ENCODE results near the gene FLRT1.
A peak's percentile ranks its signal among the peaks of the same experiment; 100 is the strongest.
"Not testable (repeated sequence)": the region's sequence is repeated elsewhere in the genome, so short reads cannot be mapped to it uniquely, and the experiment has no call there.

Gene FLRT1

DNA sequence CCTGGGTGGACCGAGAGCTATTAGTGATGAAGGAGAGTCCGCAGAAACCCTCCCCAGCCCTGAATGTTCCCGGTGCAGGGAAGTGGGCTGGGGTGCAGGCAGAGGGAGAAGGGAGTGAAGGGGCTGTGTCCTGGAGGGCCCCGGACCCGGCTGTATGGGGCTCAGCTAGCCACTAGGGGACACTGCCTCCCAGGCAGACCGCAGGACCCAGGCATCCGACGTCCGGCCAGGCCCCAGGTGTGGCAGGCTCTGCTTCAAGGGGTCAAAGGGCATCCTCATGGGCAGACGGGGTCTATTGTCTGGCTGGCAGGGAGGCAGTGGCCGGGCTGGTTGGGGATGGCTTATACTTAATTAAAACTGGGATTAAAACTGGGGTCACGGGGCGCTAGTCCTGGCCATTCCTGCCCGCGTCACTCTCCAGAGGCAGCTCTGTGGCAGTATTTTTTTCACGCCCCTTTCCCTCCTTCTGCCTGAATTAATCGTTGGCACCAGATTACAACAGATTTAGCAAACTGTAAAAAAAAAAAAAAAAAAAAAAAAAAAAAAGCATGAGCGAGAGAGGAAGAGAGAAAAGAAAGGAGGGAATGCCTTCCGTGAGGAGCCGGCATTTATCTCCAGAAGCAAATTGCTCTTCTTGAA is 5.1 kb downstream of the FLRT1 start:
- ChIA-PET CTCF (interaction anchor here (1.6 to 1.8 kb wide), 2 partner anchors 27 to 109 kb away, joined by 3 to 4 read pairs; no protein-coding TSS in a partner anchor), POLR2A (no interaction called here)
- DNase-seq (ENCODE audit: extremely low spot score), result no peak
- TF ChIP-seq, protein P1, sequence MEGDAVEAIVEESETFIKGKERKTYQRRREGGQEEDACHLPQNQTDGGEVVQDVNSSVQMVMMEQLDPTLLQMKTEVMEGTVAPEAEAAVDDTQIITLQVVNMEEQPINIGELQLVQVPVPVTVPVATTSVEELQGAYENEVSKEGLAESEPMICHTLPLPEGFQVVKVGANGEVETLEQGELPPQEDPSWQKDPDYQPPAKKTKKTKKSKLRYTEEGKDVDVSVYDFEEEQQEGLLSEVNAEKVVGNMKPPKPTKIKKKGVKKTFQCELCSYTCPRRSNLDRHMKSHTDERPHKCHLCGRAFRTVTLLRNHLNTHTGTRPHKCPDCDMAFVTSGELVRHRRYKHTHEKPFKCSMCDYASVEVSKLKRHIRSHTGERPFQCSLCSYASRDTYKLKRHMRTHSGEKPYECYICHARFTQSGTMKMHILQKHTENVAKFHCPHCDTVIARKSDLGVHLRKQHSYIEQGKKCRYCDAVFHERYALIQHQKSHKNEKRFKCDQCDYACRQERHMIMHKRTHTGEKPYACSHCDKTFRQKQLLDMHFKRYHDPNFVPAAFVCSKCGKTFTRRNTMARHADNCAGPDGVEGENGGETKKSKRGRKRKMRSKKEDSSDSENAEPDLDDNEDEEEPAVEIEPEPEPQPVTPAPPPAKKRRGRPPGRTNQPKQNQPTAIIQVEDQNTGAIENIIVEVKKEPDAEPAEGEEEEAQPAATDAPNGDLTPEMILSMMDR (IDR thresholded peaks at IDR 0.05; ENCODE audit: control extremely low read depth, extremely low read depth, low read depth, missing control alignments), result peak; percentile 24

DNA sequence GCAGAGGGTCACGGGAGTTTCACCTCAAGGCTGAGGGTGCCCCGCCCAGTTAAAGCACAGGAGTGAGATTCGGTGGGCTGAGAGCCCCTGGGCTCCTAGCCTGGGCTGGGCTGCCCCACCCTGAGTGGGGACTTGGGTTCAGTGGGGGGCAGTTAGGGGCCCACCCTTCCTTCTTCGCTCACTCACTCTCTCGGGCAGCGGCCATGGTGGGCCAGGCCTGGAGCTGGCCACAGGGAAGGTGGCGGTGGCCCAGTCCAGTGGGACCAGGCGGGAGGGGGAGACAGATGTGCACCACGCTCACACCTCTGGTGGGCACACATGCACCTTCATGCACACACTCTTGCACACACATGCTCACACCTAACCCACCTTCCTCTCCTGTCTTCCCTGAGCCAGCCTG is 6.1 kb downstream of the FLRT1 start:
- POLR2A ChIA-PET, result no interaction called here
- DNase-seq (ENCODE audit: extremely low spot score), result no peak
- TF ChIP-seq, protein P1 (IDR thresholded peaks at IDR 0.05; ENCODE audit: control extremely low read depth, extremely low read depth, low read depth, missing control alignments), result no peak
- CTCF ChIA-PET, result interaction anchor here (1.8 kb wide), 1 partner anchor 108 kb away, joined by 4 read pairs; no protein-coding TSS in a partner anchor

DNA sequence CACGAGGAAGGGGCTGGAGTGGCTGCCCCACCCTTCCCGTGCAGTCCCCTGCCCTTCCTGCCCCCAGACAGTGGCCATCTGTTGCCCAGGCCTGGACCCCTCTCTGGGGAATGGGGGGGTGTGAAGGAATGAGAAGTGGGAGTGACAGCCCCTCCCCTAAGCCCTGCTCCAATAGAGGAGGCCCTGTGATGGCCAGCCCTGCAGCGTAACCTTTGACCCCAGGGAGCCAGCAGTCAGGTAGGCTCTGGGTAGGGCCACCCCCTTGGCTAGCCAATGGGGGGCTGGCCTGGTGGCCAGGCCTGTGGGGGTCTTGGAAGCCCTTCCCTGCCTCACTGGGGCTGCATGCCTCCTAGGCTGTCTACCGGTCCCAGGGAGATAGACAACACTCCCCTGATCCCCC is 6.6 kb downstream of the FLRT1 start:
- no peak for DNase-seq (ENCODE audit: extremely low spot score)
- POLR2A ChIA-PET, result no interaction called here

DNA sequence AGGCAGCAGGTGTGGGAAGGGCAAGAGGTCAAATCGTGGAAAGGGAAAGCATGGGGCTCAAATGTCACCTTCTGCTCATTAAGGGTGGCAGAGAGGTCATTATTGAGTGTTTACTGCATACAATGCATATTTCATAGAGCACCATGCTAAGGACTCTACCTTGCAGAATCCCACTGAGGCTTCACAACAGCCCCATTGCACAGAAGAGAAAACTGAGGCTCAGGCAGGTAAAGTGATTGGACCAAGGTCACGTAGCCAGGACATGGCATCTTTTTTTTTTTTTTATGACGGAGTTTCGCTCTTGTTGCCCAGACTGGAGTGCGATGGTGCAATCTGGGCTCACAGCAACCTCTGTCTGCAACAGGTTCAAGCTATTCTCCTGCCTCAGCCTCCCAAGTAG is 7.8 kb downstream of the FLRT1 start:
- TF ChIP-seq, protein P1 (IDR thresholded peaks at IDR 0.05; ENCODE audit: control extremely low read depth, extremely low read depth, low read depth, missing control alignments), result no peak
- DNase-seq (ENCODE audit: extremely low spot score), result no peak
- ChIA-PET POLR2A (no interaction called here), CTCF (no interaction called here)

More for the DNA sequence above, 6.6 kb downstream of the FLRT1 start:
- TF ChIP-seq, protein P1 (IDR thresholded peaks at IDR 0.05; ENCODE audit: control extremely low read depth, extremely low read depth, low read depth, missing control alignments), result no peak
- CTCF ChIA-PET, result no interaction called here

DNA sequence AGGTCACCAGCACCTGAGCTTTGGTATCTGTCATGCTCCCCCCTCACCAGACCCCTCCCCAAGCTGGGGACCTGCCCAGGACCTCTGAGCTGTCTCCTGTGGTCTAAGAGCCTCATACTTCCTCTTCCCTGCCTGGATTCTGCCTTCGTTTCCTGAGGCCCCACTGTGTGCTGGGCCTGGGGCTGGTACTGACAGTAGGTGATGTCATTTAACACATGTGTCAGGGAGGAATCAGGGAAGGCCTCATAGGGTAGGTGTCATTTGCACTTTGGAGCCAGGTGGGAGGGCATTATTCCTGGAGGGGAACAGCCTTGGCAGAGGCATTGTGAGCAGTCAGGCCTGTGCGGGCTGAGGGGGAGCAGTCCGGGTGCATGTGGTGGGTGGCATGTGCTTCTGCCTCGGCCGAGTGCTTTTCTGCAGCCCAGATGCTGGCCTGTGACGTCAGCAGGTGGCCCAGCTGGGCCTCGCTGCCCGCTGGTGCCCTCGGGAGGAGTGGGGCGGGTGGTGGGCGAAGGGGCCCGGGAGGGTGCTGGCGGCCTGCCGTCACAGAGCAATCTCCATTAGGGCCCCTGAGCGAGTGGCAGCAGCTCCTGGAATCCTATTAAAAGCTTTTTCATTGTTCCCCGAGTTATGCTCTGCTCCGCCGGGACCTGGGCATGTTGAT is 9.1 kb downstream of the FLRT1 start:
- ChIA-PET POLR2A (interaction anchor here (0.6 kb wide), 1 partner anchor 346 kb away, joined by 3 read pairs; no protein-coding TSS in a partner anchor), CTCF (interaction anchor here (0.7 to 1.0 kb wide), 2 partner anchors 13 to 44 kb away, joined by 3 read pairs; no protein-coding TSS in a partner anchor)
- DNase-seq (ENCODE audit: extremely low spot score), result no peak
- TF ChIP-seq, protein P1 (IDR thresholded peaks at IDR 0.05; ENCODE audit: control extremely low read depth, extremely low read depth, low read depth, missing control alignments), result no peak

DNA sequence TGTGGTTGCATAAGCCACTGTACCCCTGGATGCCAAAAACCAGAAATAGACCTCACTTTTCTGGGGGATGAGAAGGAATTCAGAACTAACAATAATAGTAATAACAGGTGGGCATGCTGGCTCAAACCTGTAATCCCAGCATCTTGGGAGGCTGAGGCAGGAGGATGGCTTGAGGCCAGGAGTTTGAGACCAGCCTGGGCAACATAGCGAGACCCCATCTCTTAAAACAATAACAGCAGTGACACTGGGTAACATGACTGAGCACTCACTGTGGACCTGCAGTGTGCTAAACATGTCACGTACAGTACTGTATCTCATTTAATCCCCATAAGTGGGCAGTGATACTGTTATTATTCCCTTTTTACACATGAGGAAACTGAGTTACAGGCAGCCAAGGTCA is 10.0 kb downstream of the FLRT1 start:
- TF ChIP-seq, protein P1 (IDR thresholded peaks at IDR 0.05; ENCODE audit: control extremely low read depth, extremely low read depth, low read depth, missing control alignments), result no peak
- ChIA-PET POLR2A (no interaction called here), CTCF (interaction anchor here (0.7 kb wide), 1 partner anchor 13 kb away, joined by 3 read pairs; no protein-coding TSS in a partner anchor)
- no peak for DNase-seq (ENCODE audit: extremely low spot score)

DNA sequence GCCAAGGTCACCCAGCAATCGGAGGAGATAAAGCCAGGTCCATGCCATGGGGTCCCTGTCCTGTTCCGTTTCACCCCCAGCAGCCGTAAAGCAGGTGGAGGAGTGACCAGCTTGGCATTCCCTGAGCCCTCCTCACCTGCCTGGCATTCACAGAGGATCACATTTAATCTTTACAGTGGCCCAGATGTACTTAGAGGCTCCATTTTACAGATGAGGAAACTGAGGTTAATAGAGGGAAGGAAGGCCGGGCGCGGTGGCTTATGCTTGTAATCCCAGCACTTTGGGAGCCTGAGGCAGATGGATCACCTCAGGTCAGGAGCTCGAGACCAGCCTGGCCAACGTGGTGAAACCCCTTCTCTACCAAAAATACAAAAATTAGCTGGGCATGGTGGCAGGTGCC is 11.6 kb downstream of the FLRT1 start:
- CTCF ChIA-PET; POLR2A ChIA-PET; DNase-seq (ENCODE audit: extremely low spot score): not testable (repeated sequence)
